Hepatocyte (in vitro differentiated cells): ENCODE results near the gene PLA2G4E.

Experiments
- EZH2 ChIP-seq: fragments of 200-600 bp; sonication (generic); IDR thresholded peaks from 2 replicates; pipeline ENCODE4 v1.6.1; 2016; ENCODE audit warnings: antibody characterized with exemption, mild to moderate bottlenecking, borderline replicate concordance
- EZH2phosphoT487 ChIP-seq: fragments of 200-600 bp; sonication (generic); IDR thresholded peaks from one replicate; pipeline ENCODE4 v1.6.1; 2018; ENCODE audit warnings: antibody characterized with exemption, mild to moderate bottlenecking, low read depth, moderate library complexity; ENCODE audit not compliant: unreplicated experiment, severe bottlenecking
- TF ChIP-seq, protein P1 (sequence below): fragments of 200-600 bp; sonication (generic); IDR thresholded peaks from 2 replicates; pipeline ENCODE4 v1.5.1; 2016; ENCODE audit warnings: antibody characterized with exemption, mild to moderate bottlenecking; ENCODE audit not compliant: poor library complexity

DNA sequence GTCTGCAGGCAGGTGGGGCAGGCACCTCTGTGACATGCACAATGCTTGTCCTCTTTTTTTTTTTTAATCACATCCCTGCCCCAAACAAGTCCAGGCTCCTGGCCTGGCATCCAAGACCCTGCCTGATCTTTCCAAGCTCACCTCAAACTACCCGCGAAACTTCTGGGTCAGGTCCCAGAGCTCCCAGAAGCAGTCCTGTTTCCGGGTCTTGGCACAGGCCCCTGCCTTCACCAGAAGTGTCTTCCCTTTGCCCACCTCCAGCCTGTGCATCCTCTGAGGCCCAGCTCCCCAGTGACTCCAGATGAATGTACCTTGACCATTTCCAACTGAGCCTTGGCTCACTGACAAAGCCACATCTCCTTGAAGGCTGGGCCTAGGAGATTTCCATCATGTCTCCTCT, 23.0 kb downstream of the PLA2G4E start:
- no peak for TF ChIP-seq EZH2
- TF ChIP-seq, protein P1, sequence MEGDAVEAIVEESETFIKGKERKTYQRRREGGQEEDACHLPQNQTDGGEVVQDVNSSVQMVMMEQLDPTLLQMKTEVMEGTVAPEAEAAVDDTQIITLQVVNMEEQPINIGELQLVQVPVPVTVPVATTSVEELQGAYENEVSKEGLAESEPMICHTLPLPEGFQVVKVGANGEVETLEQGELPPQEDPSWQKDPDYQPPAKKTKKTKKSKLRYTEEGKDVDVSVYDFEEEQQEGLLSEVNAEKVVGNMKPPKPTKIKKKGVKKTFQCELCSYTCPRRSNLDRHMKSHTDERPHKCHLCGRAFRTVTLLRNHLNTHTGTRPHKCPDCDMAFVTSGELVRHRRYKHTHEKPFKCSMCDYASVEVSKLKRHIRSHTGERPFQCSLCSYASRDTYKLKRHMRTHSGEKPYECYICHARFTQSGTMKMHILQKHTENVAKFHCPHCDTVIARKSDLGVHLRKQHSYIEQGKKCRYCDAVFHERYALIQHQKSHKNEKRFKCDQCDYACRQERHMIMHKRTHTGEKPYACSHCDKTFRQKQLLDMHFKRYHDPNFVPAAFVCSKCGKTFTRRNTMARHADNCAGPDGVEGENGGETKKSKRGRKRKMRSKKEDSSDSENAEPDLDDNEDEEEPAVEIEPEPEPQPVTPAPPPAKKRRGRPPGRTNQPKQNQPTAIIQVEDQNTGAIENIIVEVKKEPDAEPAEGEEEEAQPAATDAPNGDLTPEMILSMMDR, result no peak
- no peak for TF ChIP-seq EZH2phosphoT487
